GM10847 (cell line): ENCODE results near the gene PLXNA2.

ENCODE experiments used
- POLR2A ChIP-seq: IDR thresholded peaks from 2 replicates; pipeline ENCODE4 v1.6.1; 2011; ENCODE audit not compliant: insufficient read length; ENCODE audit errors: extremely low read depth

Gene PLXNA2

DNA sequence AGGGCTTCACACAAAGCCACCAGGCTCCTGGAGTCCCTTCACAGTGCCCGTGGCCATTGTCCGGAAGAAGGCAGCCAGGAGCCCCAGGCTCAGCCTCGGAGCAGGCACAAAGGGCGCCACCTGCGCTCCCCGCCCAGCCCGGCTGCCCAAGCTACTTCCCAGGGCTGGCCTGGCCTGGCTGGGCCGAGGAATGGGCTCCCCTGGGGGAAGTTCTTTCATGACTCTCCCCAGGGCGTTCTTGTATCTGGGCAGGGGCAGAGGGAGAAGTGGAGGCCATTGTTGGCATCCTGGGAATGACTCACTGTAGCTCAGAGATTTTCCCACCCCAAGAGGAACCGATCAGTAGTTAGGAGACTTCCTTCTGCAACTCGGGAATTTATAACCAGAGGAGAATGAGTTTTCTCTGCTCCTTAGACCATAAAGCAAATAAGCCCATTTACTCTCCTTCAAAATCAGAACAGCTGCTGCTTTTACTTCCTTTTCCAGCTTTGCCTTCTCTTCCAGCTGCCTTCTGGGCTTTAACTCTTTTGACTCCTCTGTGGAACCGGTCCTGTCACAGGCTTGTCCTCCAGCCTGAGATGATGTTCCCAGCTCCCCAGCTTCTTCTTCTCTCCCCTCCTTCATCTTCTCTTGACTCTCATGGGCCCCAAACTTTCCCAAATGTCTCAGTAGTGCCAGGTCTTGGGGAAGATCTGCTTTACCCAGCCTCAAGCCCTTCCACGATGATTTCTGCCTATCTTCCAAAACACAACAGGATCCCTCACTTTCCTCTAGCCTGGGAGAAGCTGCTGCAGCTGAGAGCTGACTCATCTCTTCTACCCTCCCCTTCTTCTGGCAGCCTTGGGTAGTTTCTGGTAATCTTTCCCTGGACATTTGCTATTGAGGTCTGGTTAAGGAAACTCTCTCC is 214.6 kb downstream of the PLXNA2 start:
- no peak for TF ChIP-seq POLR2A

DNA sequence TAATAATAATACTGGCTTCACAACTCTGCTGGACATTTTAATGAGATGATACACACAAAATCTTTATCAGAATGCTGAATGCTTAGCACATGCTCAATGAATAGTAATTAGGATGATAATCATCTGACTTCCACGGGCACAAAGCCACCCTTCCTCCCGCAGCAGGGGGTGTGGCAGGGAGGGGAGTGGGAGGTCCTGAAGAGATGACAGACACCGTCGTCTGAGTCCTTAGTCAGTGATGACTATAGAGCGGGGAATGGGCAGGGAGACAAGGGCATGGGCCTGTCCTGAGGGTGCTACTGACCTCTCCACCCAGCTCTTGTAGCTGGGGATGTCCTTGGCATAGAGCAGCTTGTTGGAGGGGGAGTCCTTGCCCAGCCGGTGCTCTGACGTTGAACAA is 215.7 kb downstream of the PLXNA2 start:
- no peak for TF ChIP-seq POLR2A

DNA sequence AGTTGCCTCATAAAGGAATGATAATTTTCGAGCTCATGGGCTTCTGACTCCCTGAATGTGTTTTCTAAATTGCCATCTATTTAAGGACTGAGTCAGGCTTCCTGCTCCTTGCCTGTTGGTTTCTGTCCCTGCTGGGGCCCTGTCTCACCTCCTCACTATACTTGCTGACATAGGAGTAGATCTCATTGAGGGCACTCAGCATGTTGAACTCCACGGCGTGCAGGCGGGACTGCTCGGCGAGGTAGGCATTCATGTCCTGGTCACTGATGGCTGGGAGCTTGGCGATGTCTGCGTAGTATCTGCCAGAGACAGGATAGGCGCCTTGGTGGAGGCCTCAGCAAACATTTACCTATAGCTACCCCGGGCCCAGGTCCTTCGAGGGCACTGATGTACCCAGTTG is 216.3 kb downstream of the PLXNA2 start:
- no peak for TF ChIP-seq POLR2A

DNA sequence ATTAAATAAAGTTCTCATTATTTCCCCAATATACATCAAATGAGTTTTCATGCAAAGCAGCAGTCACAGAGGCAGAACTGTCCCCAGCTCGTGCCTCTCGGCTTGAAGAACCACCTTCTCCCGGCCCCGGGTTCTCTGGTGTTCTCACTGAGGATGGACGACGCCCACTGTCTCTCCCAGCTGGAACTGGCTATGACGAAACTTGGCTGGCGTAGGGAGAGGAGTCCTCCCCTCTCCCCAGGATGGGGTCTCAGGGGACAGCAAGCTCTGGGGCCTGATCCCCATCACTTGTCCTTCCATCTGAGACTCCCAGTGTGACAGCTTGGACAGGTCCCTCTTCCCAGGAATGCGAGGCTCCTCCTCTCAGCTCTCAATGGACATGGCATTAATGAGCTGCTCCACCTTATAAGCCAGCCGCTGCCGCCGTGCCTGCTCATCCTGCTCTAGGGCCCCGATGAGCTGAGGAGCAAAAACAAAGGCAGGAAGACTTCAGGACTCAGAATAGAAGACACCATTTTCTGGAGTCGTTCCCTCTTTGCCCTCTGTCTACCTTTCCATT is 217.2 kb downstream of the PLXNA2 start:
- no peak for TF ChIP-seq POLR2A

DNA sequence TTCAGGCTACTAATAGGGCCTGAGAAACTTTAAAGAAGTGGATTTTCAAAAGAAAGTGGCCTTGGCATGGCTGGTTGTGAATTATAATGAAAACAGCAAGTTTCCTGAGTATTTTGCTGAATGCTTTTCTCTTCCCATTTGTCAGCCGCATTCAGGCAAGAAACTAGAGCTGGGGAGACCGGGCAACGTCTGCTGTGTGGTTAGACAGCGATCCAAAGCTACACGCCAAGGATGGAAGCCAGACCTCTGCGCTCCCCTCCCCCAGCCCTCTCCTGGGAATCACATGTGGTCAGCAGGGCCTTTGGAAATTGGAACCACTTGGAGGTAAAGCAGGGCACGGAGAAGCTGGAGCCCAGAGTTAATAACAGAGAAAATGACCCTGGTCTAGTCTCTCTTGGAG is 219.2 kb downstream of the PLXNA2 start:
- no peak for TF ChIP-seq POLR2A

DNA sequence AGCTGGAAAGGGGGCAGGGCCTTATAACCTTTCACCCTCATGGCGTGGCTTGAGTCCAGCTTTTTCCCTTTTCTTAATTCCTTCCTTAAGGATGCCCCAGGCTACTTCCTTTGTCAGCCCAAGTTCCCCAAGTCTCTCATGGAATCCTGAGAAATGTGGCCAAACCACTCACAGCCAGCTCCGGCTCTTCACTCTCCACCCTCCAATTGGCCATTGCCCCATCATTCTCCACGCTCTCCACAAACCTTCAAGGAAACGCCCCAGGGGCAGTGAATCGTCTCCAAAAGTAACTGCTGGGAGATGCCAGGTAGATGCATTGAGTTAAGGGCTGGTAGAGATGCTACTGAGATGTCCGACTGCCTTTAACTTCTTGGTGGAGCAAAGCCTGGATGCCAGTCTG is 219.8 kb downstream of the PLXNA2 start:
- no peak for TF ChIP-seq POLR2A

DNA sequence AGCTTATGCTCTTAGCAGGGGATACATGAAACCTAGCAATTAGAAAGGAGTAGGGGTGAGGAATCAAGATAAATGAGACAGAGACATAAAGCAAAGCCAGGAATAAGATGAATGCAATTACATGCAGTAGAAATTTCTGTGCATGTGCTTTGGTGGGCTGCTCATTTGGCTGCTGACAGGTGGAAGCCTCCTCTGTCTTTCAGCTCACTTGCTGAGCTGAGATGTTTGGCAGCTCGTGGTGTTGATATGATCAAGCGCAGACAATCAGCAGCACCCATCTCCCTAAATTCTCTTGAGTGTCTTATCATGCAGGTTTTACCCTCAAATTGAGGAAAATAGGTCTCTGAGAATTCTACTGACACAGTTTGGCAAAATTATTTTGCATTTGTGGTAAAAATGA is 224.9 kb downstream of the PLXNA2 start:
- no peak for TF ChIP-seq POLR2A

DNA sequence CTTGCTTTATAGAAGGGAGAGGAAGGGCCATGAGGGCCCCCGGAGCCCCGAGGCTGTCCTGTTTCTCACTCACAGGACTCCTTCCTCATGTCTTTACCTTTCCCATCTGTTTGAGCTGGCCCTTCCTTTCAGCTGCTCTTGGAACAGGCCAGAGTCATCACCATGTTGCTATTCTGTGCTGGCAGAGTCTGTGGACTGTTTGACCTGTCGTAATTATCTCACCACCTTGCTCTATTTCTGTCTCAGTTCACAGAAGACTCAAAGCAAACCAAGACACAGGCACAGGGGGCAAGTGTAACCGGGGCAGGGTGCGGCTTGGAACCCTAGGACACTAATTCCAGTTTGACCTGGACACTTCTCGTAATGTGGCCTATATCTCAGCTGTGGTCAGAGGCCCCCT is 228.9 kb downstream of the PLXNA2 start:
- no peak for TF ChIP-seq POLR2A

DNA sequence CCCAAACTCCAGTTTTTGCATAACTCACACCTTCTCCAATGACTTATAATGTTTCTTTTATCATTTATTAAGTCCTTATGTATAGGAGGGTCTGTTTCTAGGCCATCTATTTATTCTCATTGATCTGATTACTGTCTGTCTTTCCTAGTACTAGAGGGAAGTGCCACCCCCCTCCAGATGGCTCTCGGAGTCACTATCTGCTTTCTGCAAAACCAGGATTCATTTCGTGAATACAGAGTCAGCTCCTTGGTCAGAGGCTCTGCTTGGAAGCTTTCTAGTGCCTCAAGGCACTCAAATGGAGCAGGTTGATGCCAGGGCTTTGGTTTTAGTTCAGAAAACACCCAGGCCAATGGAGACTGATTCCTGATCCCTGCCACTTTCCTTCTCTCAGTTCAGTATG is 231.0 kb downstream of the PLXNA2 start:
- no peak for TF ChIP-seq POLR2A

DNA sequence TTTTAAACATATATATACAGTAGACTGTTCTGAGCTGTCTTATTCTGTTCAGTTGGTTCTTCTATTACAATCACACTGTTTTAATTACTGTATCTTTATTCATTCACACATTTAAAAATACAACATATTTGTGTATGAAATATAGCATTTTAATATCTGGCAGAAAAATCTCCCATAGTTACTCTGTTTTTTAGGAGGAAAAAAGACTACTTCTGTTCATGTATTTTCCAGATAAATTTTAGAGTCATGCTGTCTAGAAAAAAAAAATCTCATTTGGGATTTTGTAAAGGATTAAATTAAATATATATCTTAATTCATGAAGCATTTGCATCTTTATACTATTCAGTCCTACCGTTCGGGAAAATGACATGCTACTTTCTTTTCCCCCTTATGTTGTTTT is 231.5 kb downstream of the PLXNA2 start:
- no peak for TF ChIP-seq POLR2A

DNA sequence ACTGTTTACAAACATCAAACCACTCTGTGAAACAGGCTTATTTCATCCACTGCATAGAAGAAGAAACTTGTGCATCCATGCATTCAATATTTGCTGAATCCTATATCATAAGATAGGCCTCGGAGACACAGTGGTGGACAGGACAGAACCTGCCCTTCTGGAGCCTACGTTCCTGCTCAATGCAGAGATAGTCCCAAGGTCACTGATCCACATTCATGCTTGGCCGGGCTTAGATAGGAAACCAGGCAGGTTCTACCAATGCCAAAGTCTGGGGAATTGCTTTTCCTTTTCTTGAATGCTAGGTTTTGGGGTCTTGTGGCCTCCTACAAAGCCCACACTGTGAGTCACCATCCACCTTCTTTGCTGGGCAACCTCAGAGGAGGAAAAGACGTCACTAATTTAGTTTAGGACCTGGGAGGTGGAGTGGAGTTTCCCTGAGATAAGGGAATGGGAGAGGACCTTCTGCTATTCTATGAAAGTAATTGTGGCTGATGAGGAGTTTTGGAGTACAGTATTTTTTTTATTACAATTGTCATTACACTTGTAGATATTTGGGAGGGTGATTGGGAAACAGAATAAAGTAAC is 233.6 kb downstream of the PLXNA2 start:
- no peak for TF ChIP-seq POLR2A

DNA sequence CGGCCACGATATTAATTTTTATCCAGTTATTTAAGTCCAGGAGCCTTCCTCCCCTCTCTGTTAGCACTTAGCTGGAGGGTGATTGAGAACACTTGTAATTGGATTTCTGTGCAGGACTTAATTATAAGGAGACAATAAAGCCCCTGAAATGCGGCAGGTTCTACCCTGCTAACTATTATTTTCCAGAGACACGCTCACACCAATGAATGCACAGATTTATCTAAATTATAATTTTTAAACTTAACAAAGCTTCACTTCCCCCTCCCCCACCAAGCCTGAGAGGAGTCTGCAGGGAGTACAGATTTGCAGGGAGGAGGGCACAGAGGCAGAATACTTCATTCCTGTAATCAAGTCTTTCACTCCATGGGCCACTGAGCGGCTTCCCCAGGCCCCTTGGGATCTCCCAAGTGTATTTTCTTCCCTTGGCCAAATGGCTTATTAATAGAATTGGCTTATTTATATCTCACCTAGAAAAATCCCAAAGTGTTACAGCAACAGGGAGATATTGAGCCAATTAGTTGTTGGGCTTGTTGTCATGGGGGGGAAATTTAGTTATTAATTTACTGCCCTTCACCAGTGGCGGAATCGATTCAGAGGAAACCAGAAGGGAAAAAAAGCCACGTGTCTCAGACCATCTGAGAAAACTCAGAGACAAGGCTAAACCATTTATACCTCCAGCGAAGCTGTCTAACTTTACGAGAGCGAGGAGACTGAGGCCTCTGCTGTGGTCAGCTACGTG is 234.3 kb downstream of the PLXNA2 start:
- no peak for TF ChIP-seq POLR2A

DNA sequence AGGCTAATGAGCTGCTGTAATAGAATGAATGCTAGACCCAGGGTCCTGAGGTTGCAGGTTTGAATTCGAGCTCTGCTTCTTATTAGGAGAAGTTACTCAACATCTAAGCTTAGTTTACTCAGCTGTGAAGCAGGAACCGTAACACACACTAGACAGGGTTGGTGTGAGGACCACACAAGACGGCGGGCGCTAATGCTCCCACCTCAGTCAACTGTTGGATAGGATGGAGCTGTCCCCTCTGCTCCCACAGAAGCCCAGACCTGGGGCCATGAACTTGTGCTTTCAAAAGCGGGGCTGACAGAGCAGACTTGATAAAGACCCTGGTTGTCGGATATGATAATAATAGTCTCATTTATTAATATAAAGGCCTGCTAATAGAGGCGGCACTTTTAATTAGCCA is 234.9 kb downstream of the PLXNA2 start:
- TF ChIP-seq POLR2A, result no peak

DNA sequence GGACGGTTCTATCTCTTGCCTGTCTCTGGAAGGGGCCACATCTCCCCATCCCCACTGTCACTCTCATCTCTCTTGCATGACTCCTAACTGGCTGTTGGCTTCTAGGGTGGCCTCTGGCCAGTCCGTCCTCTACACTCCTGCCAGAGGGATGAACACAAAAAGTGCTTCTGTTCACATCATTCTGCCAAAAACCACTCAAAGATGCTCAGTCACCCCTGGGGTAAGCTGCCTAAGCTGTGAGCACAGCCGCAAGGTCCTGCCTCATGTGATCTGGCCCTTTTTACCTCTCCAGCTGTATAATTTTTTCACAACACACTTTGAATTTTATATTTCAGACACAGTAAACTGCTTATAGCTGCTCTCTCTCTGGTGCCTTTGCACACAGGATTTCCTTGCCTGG is 235.7 kb downstream of the PLXNA2 start:
- TF ChIP-seq POLR2A, result no peak

DNA sequence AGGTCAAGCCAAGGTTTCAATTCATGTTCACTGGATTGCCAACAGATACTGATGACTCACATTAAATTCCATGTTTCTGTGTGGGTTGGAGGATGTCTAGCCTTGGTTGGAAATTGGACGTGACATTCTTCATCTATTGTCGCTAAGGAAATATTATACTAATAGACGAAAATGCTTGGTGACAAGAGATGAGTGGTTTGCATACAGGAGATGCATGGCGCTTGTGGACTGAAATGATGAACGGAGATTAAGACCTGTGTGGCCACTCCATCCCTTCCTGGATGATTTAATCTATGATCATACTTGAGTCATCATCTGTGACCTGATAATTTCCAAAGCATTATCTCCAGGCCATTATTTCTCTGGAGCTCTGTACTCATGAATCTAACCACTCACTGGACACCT is 236.2 kb downstream of the PLXNA2 start:
- no peak for TF ChIP-seq POLR2A
